ENCODE measurements around the gene CEP78.

CEP78 gene

DNA sequence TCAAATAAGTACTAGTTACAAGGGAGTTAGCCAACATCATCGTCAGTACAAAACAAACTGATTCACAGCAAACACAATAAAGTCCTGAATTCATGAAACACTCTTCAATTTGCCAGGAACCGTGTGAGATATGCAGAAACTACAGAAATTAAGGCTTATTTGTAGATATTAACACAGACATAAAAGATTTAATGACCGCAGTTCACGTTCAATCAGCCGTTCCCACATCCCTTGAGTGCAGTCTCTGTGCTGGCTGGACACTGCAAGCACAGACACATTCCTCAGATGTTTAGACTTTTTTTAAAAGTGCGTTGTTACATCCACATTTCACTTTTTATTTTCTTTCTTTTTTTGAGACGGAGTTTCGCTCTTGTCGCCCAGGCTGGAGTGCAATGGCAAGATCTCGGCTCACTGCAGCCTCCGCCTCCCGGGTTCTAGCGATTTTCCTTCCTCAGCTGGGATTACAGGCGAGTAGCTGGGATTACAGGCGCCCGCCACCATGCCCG, 566 bp upstream of the CEP78 start:
- Histone ChIP-seq H3K36me3 (ENCODE audit: insufficient read depth, low read length) (no peaks in the 10 kb centered on the region), H3K27me3 (ENCODE audit: control insufficient read depth in 1 of 2, insufficient read depth in 2 of 2, low read length in 2 of 2) (no peaks in the 10 kb centered on the region), H3K4me1 (ENCODE audit: insufficient read depth, low read length) (no peaks in the 10 kb centered on the region), H3K4me3 (ENCODE audit: low read depth in 1 of 2, low read length in 2 of 2) (peak overlapping the region; percentile 80 to 89), H3K9ac (ENCODE audit: low read length) (no peak overlapping the region), H3K27ac (ENCODE audit: low read depth, low read length) (peak overlapping the region; percentile 68), H3K9me3 (ENCODE audit: low read length) (no peaks in the 10 kb centered on the region)

DNA sequence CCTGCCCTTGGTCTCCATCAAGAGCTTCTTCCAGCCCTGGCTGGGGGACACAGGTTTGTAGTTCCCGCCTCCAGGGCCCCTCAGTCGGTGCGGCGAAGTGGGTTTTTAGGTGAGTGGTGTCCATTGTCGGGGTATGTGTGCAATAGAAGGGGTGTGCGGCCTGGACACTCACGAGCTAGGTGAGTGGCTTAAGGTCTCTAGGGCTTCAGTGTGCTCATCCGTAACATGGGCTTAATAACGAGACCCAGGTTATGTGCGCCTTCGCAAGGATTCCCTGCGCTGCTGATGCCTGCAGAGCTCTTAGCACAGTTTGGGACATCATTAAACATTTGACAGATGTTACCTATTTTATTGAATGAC, 656 bp downstream of the CEP78 start:
- Histone ChIP-seq H3K27ac (ENCODE audit: low read depth, low read length) (peak overlapping the region; percentile 68), H3K4me1 (ENCODE audit: insufficient read depth, low read length) (no peaks in the 10 kb centered on the region), H3K4me3 (ENCODE audit: low read depth in 1 of 2, low read length in 2 of 2) (peak overlapping the region; percentile 80 to 89), H3K27me3 (ENCODE audit: control insufficient read depth in 1 of 2, insufficient read depth in 2 of 2, low read length in 2 of 2) (no peaks in the 10 kb centered on the region), H3K36me3 (ENCODE audit: insufficient read depth, low read length) (no peaks in the 10 kb centered on the region), H3K9me3 (ENCODE audit: low read length) (no peaks in the 10 kb centered on the region), H3K9ac (ENCODE audit: low read length) (peak overlapping the region; percentile 44)

DNA sequence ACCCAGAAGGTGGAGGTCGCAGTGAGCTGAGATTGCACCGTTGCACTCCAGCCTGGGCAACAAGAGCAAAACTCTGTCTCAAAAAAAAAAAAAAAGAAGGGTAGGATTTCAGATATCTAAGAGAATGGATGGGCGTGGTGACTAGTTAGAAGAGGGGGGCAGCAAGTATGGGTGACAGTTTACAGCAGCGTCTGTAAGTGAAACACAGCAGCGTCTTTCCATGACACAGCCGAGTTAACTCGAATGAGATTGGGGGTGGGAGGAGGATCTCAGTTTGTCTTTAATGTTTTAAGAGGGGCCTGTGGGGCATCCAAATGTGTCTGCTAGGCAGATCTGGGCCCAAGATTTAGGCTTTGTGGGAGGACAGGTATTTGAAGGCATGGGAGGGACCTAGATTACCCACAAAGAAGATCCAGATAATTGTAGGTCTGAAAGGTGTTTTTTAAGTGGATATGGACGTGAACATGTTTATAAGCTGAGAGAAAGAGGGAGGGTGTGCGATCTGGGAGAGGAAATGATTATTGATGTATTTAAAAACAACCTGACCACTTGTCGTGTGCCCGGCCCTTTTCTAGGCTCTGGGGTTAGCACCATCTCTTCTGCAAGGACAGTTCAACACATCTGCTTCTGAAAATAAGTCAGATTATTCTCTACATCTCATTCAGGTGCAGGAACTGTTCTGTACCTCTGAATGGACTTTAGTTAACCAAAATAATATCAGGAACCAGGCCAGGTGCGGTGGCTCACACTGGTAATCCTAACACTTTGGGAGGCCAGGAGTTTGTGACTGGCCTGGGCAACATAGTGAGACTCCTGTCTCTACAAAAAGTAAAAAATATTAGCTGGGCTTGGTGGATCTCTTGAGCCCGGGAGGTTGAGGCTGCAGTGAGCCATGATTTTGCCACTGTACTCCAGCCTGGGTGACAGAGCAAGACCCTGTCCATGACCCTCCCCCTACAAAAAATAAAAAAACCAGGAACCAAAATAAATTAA, 2.5 kb downstream of the CEP78 start:
- Histone ChIP-seq H3K4me3 (ENCODE audit: low read depth in 1 of 2, low read length in 2 of 2) (no peak overlapping the region), H3K27me3 (ENCODE audit: control insufficient read depth in 1 of 2, insufficient read depth in 2 of 2, low read length in 2 of 2) (no peaks in the 10 kb centered on the region), H3K4me1 (ENCODE audit: insufficient read depth, low read length) (no peaks in the 10 kb centered on the region), H3K27ac (ENCODE audit: low read depth, low read length) (no peak overlapping the region), H3K36me3 (ENCODE audit: insufficient read depth, low read length) (no peaks in the 10 kb centered on the region), H3K9ac (ENCODE audit: low read length) (no peak overlapping the region), H3K9me3 (ENCODE audit: low read length) (no peaks in the 10 kb centered on the region)

DNA sequence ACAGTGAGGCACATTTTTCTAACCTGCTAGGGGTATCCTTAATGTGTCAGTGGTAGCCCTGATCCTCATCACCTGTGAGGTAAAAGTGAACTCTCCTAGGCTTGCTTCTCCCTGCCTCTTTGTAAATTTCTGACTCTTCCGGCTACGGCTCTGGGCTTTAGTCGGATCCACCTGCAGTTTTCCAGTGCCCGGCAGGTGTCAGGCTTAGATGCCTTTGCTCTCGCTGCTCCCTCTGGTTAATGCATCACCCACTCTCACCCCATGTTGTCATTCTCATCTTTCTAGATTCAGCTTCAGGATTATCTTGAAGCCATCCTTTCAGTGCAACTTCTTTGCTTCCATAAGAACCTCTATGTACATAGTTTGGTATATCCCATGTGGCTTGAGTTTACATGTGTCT, 3.6 kb downstream of the CEP78 start:
- Histone ChIP-seq H3K9me3 (ENCODE audit: low read length) (no peaks in the 10 kb centered on the region), H3K4me3 (ENCODE audit: low read depth in 1 of 2, low read length in 2 of 2) (no peak overlapping the region), H3K4me1 (ENCODE audit: insufficient read depth, low read length) (no peaks in the 10 kb centered on the region), H3K27ac (ENCODE audit: low read depth, low read length) (no peak overlapping the region), H3K36me3 (ENCODE audit: insufficient read depth, low read length) (no peaks in the 10 kb centered on the region), H3K9ac (ENCODE audit: low read length) (no peak overlapping the region), H3K27me3 (ENCODE audit: control insufficient read depth in 1 of 2, insufficient read depth in 2 of 2, low read length in 2 of 2) (no peaks in the 10 kb centered on the region)

DNA sequence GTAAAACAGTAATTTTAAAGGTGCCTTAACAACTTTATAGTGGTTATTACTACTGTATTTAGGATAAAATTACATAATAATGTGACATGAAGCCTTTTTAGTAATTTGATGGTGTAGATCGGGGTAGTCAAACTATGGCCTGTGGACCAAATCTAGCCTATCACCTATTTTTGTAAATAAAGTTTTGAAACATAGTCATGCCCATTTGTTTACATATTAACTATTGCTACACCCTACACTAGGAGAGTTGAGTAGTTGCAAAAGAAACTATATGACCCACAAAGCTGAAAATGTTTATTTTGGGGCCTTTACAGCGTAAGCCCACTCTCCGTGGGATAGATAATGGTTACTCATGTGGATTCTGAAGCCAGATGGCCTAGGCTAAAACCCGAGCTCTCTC, 6.2 kb downstream of the CEP78 start:
- no peak overlapping the region for H3K27ac ChIP-seq (ENCODE audit: low read depth, low read length)
- H3K4me3 ChIP-seq (ENCODE audit: low read depth in 1 of 2, low read length in 2 of 2) = no peak overlapping the region
- no peak overlapping the region for H3K9ac ChIP-seq (ENCODE audit: low read length)
- H3K27me3 ChIP-seq (ENCODE audit: control insufficient read depth in 1 of 2, insufficient read depth in 2 of 2, low read length in 2 of 2) = no peaks in the 10 kb centered on the region
- H3K36me3 ChIP-seq (ENCODE audit: insufficient read depth, low read length) = no peaks in the 10 kb centered on the region
- no peaks in the 10 kb centered on the region for H3K4me1 ChIP-seq (ENCODE audit: insufficient read depth, low read length)
- H3K9me3 ChIP-seq (ENCODE audit: low read length) = no peaks in the 10 kb centered on the region

DNA sequence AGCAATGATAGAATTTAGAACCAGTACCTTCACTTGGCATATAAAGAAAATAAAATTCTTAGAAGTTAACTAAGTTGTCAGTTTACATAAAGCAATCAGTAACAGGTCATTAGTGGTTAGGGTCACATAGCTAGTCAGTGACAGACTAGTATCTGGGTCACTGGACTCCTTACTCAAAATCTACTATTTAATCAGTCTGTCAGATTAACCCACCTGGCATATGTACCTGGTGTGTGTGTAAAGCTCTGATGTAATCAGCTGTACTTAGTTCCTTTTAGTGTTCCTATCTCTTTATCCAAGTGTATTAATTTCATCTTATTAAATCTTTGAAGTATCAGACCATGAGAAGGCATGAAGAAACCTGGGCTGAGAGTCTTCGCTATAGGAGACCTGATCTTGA, 7.3 kb downstream of the CEP78 start:
- Histone ChIP-seq H3K27me3 (ENCODE audit: control insufficient read depth in 1 of 2, insufficient read depth in 2 of 2, low read length in 2 of 2) (no peaks in the 10 kb centered on the region), H3K36me3 (ENCODE audit: insufficient read depth, low read length) (no peaks in the 10 kb centered on the region), H3K4me1 (ENCODE audit: insufficient read depth, low read length) (no peaks in the 10 kb centered on the region), H3K9ac (ENCODE audit: low read length) (no peak overlapping the region), H3K4me3 (ENCODE audit: low read depth in 1 of 2, low read length in 2 of 2) (no peak overlapping the region), H3K9me3 (ENCODE audit: low read length) (no peaks in the 10 kb centered on the region), H3K27ac (ENCODE audit: low read depth, low read length) (no peak overlapping the region)

DNA sequence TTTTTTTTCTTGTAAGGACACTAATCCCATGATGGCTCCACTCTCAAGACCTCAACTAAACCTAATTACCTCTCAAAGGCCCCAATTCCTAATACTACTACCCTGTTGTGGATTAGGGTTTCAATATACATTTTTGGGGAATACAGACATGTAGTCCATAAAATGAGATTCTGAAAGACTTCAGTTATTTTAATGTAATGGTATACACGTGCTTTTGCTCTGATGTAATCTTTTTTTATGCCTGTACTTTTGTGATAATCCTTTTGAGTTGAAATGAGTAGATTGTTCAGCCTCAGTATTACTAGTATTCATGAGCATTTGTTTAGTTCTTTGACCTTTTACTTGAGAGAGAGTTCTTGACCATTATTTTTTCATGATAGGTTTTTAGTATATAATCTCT, 9.5 kb downstream of the CEP78 start:
- H3K9me3 ChIP-seq (ENCODE audit: low read length) = no peaks in the 10 kb centered on the region
- H3K36me3 ChIP-seq (ENCODE audit: insufficient read depth, low read length) = peaks cover 6% of the 10 kb centered on the region

DNA sequence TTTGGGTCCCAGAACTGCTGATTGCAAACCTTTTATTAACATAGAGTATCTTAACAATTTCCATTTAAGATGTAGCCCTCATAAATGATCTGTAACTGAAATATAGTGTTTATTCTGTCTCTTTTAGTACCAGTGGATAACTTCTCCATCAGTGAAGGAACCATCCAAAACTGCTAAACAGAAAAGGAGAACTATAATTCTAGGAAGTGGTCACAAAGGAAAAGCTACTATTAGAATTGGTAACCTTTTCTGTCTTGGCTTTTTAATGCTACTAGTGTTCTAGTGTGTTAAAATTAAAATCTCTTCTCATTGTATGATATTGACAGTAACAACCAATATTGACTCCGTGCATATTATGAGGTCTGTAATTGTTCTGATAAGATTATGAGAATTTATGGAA, 12.8 kb downstream of the CEP78 start:
- Histone ChIP-seq H3K4me3 (ENCODE audit: low read depth in 1 of 2, low read length in 2 of 2) (no peak overlapping the region), H3K27ac (ENCODE audit: low read depth, low read length) (no peak overlapping the region), H3K27me3 (ENCODE audit: control insufficient read depth in 1 of 2, insufficient read depth in 2 of 2, low read length in 2 of 2) (no peaks in the 10 kb centered on the region), H3K9ac (ENCODE audit: low read length) (no peak overlapping the region), H3K36me3 (ENCODE audit: insufficient read depth, low read length) (peaks cover 6% of the 10 kb centered on the region), H3K4me1 (ENCODE audit: insufficient read depth, low read length) (no peaks in the 10 kb centered on the region), H3K9me3 (ENCODE audit: low read length) (no peaks in the 10 kb centered on the region)

More for the DNA sequence above, 9.5 kb downstream of the CEP78 start:
- no peak overlapping the region for H3K9ac ChIP-seq (ENCODE audit: low read length)
- no peak overlapping the region for H3K27ac ChIP-seq (ENCODE audit: low read depth, low read length)
- no peaks in the 10 kb centered on the region for H3K4me1 ChIP-seq (ENCODE audit: insufficient read depth, low read length)
- H3K4me3 ChIP-seq (ENCODE audit: low read depth in 1 of 2, low read length in 2 of 2) = no peak overlapping the region
- no peaks in the 10 kb centered on the region for H3K27me3 ChIP-seq (ENCODE audit: control insufficient read depth in 1 of 2, insufficient read depth in 2 of 2, low read length in 2 of 2)

DNA sequence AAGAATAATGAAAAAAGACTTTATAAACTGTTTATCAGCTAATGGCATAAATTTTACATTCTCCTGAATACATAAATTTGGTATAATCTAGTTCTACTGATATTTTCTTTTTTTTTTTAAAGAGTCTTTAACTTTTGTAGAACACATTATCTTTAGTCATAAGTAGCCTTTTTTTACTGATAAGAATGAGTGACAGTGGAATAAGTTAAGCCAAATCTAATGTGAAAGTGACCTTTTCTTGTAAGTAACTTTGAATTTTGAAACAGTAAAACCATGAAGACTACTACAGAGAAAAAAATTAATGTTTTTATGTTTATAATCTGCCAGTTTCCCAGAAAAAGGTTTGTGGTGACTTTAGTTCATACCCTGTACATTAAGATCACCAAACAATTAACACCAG, 13.7 kb downstream of the CEP78 start:
- Histone ChIP-seq H3K4me3 (ENCODE audit: low read depth in 1 of 2, low read length in 2 of 2) (no peak overlapping the region), H3K27ac (ENCODE audit: low read depth, low read length) (no peak overlapping the region), H3K9me3 (ENCODE audit: low read length) (no peaks in the 10 kb centered on the region), H3K36me3 (ENCODE audit: insufficient read depth, low read length) (peaks cover 6% of the 10 kb centered on the region), H3K27me3 (ENCODE audit: control insufficient read depth in 1 of 2, insufficient read depth in 2 of 2, low read length in 2 of 2) (no peaks in the 10 kb centered on the region), H3K9ac (ENCODE audit: low read length) (no peak overlapping the region), H3K4me1 (ENCODE audit: insufficient read depth, low read length) (no peaks in the 10 kb centered on the region)

DNA sequence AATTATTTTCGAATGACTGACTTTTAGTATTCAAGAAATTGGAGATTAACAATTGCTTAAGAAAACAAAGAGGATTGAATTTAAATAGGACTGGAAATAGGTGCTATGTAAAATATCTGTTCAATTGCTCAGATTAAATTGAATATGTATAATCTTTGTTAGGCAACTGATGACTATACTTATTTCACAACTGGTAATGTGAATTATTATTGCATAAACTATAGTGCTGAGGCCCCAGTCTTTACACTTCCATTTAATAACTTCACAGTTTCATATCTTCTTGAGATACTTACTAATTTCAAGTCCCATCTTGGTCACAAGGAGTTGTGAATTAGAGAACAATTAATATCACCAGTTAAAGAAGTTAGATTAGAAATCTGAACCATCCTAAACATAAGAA, 16.7 kb downstream of the CEP78 start:
- no peaks in the 10 kb centered on the region for H3K9me3 ChIP-seq (ENCODE audit: low read length)
- no peak overlapping the region for H3K9ac ChIP-seq (ENCODE audit: low read length)
- no peak overlapping the region for H3K27ac ChIP-seq (ENCODE audit: low read depth, low read length)
- no peak overlapping the region for H3K4me3 ChIP-seq (ENCODE audit: low read depth in 1 of 2, low read length in 2 of 2)
- H3K36me3 ChIP-seq (ENCODE audit: insufficient read depth, low read length) = peaks cover 8% of the 10 kb centered on the region
- H3K4me1 ChIP-seq (ENCODE audit: insufficient read depth, low read length) = no peaks in the 10 kb centered on the region
- no peaks in the 10 kb centered on the region for H3K27me3 ChIP-seq (ENCODE audit: control insufficient read depth in 1 of 2, insufficient read depth in 2 of 2, low read length in 2 of 2)

DNA sequence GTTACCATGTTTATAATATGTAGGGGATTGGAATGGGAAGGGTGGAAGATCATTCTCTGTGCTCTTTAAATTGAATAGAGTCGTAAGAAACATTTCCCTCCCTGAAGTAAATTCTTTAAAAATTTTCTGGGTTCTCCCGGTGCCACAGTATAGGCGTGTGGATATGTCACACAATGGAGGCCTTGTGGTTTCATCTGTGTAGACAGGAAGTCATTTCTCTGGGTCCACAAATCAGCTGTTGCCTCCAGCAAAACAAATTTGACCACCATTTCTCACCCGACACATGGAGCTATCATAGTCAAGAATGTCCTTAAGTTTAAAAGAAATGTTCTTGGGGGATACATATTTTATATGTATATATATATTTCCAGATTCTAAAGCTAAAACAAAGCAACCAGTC, 17.4 kb downstream of the CEP78 start:
- H3K27ac ChIP-seq (ENCODE audit: low read depth, low read length) = no peak overlapping the region
- no peaks in the 10 kb centered on the region for H3K4me1 ChIP-seq (ENCODE audit: insufficient read depth, low read length)
- H3K9ac ChIP-seq (ENCODE audit: low read length) = no peak overlapping the region
- H3K9me3 ChIP-seq (ENCODE audit: low read length) = no peaks in the 10 kb centered on the region
- H3K36me3 ChIP-seq (ENCODE audit: insufficient read depth, low read length) = peaks cover 13% of the 10 kb centered on the region
- no peaks in the 10 kb centered on the region for H3K27me3 ChIP-seq (ENCODE audit: control insufficient read depth in 1 of 2, insufficient read depth in 2 of 2, low read length in 2 of 2)
- H3K4me3 ChIP-seq (ENCODE audit: low read depth in 1 of 2, low read length in 2 of 2) = no peak overlapping the region

Data from muscle layer of colon (tissue), 2 donors.